T-helper 1 cell (primary cell): ENCODE measurements around the gene BRSK2.

Experiments used
- DNase-seq, 5 donors: peaks; one replicate each; pipeline ENCODE4 v3.0.0-alpha.2; 2012 to 2020

BRSK2 gene

GRCh38 chr11:1454576-1454975 lies 64.8 kb downstream of the BRSK2 start:
- DNase-seq, result no peak

- DNase-seq, result no peak
Observed at GRCh38 chr11:1455032-1455762, 65.5 kb downstream of the BRSK2 start.

- no peak for DNase-seq
Observed at GRCh38 chr11:1455763-1456060, 66.0 kb downstream of the BRSK2 start.

- no peak for DNase-seq
Observed at GRCh38 chr11:1456176-1456575, 66.4 kb downstream of the BRSK2 start.

- no peak for DNase-seq
Observed at GRCh38 chr11:1456596-1457325, 67.0 kb downstream of the BRSK2 start.

- DNase-seq, result no peak
Observed at GRCh38 chr11:1457326-1457680, 67.6 kb downstream of the BRSK2 start.

GRCh38 chr11:1457856-1458255 lies 68.1 kb downstream of the BRSK2 start:
- no peak for DNase-seq

GRCh38 chr11:1458340-1459218 lies 68.8 kb downstream of the BRSK2 start:
- DNase-seq, result no peak

GRCh38 chr11:1459219-1459575 lies 69.5 kb downstream of the BRSK2 start:
- DNase-seq, result no peak

- DNase-seq, result no peak
Observed at GRCh38 chr11:1459764-1460395, 70.1 kb downstream of the BRSK2 start.

GRCh38 chr11:1460396-1460985 lies 70.8 kb downstream of the BRSK2 start:
- DNase-seq, result no peak

GRCh38 chr11:1460986-1461825 lies 71.5 kb downstream of the BRSK2 start:
- no peak for DNase-seq

- DNase-seq, result no peak
Observed at GRCh38 chr11:1461826-1462697, 72.3 kb downstream of the BRSK2 start.

GRCh38 chr11:1462698-1462975 lies 72.9 kb downstream of the BRSK2 start:
- DNase-seq, result no peak

GRCh38 chr11:1463056-1463455 lies 73.3 kb downstream of the BRSK2 start:
- no peak for DNase-seq

GRCh38 chr11:1466784-1467183 lies 77.0 kb downstream of the BRSK2 start:
- no peak for DNase-seq

GRCh38 chr11:1467270-1467669 lies 77.5 kb downstream of the BRSK2 start:
- DNase-seq, result no peak

GRCh38 chr11:1468002-1468401 lies 78.3 kb downstream of the BRSK2 start:
- DNase-seq, result no peak

- DNase-seq, result no peak
Observed at GRCh38 chr11:1468473-1469066, 78.8 kb downstream of the BRSK2 start.

- no peak for DNase-seq
Observed at GRCh38 chr11:1469287-1469910, 79.7 kb downstream of the BRSK2 start.
